MM.1S (cell line): ENCODE measurements around the gene PHF21B.

ENCODE experiments used
- DNase-seq: peaks from one replicate; pipeline ENCODE4 v3.0.0-alpha.2; 2015
- H2AFZ ChIP-seq: fragments of 300-600 bp; sonication (generic); 2 replicates; pipeline ENCODE4 v1.6.0; 2016; ENCODE audit warnings: antibody characterized with exemption, low read length
- H3F3A ChIP-seq: fragments of 300-600 bp; sonication (generic); 2 replicates; pipeline ENCODE4 v1.6.1; 2016; ENCODE audit warnings: mild to moderate bottlenecking, antibody characterized with exemption, low read length, moderate library complexity, mixed read lengths; ENCODE audit not compliant: insufficient read depth
- H3K27ac ChIP-seq: fragments of 300-600 bp; sonication (generic); 2 replicates; pipeline ENCODE4 v1.5.1; 2016; ENCODE audit warnings: mild to moderate bottlenecking, low read length
- H3K27me3 ChIP-seq: fragments of 300-600 bp; sonication (generic); replicated peaks from 2 replicates; pipeline ENCODE4 v1.6.0; 2016; ENCODE audit warnings: low read length; ENCODE audit not compliant: insufficient read depth
- H3K36me3 ChIP-seq: fragments of 300-600 bp; sonication (generic); replicated peaks from 2 replicates; pipeline ENCODE4 v1.6.1; 2016; ENCODE audit warnings: mild to moderate bottlenecking, low read length, mixed read lengths; ENCODE audit not compliant: insufficient read depth
- H3K4me1 ChIP-seq: fragments of 300-600 bp; sonication (generic); 2 replicates; pipeline ENCODE4 v1.6.1; 2016; ENCODE audit warnings: low read length, mixed read lengths
- H3K4me2 ChIP-seq: fragments of 300-600 bp; sonication (generic); 2 replicates; pipeline ENCODE4 v1.6.0; 2016; ENCODE audit warnings: low read depth, low read length
- H3K4me3 ChIP-seq: fragments of 300-600 bp; sonication (generic); 2 replicates; pipeline ENCODE4 v1.5.1; 2016; ENCODE audit warnings: low read length, mixed read lengths
- H3K79me2 ChIP-seq: fragments of 300-600 bp; sonication (generic); 2 replicates; pipeline ENCODE4 v1.6.1; 2016; ENCODE audit warnings: mixed run types, low read length, mixed read lengths
- H3K9ac ChIP-seq: fragments of 300-600 bp; sonication (generic); 2 replicates; pipeline ENCODE4 v1.6.1; 2016; ENCODE audit warnings: low read length, mixed read lengths
- H3K9me2 ChIP-seq: fragments of 300-600 bp; sonication (generic); replicated peaks from 2 replicates; pipeline ENCODE4 v1.6.1; 2016; ENCODE audit warnings: mild to moderate bottlenecking, low read length, mixed read lengths; ENCODE audit not compliant: insufficient read depth
- H3K9me3 ChIP-seq: fragments of 300-600 bp; sonication (generic); replicated peaks from 2 replicates; pipeline ENCODE4 v1.6.1; 2016; ENCODE audit warnings: mild to moderate bottlenecking, low read length, mixed read lengths; ENCODE audit not compliant: insufficient read depth
- H4K20me1 ChIP-seq: fragments of 300-600 bp; sonication (generic); 2 replicates; pipeline ENCODE4 v1.6.1; 2016; ENCODE audit warnings: mild to moderate bottlenecking, low read length, moderate library complexity, mixed read lengths; ENCODE audit not compliant: insufficient read depth
- EZH2 ChIP-seq: fragments of 300-600 bp; sonication (generic); optimal IDR thresholded peaks from 2 replicates; pipeline ENCODE3; 2017; ENCODE audit warnings: low read depth, mild to moderate bottlenecking, antibody characterized with exemption, low read length, mixed read lengths
- EZH2phosphoT487 ChIP-seq: fragments of 300-600 bp; sonication (generic); IDR thresholded peaks from 2 replicates; pipeline ENCODE4 v1.6.1; 2018; ENCODE audit warnings: antibody characterized with exemption, low read length
- TF ChIP-seq, protein P1 (sequence below): fragments of 300-600 bp; sonication (generic); IDR thresholded peaks from 2 replicates; pipeline ENCODE4 v1.5.1; 2016; ENCODE audit warnings: antibody characterized with exemption, low read length, mixed read lengths

PHF21B gene

DNA sequence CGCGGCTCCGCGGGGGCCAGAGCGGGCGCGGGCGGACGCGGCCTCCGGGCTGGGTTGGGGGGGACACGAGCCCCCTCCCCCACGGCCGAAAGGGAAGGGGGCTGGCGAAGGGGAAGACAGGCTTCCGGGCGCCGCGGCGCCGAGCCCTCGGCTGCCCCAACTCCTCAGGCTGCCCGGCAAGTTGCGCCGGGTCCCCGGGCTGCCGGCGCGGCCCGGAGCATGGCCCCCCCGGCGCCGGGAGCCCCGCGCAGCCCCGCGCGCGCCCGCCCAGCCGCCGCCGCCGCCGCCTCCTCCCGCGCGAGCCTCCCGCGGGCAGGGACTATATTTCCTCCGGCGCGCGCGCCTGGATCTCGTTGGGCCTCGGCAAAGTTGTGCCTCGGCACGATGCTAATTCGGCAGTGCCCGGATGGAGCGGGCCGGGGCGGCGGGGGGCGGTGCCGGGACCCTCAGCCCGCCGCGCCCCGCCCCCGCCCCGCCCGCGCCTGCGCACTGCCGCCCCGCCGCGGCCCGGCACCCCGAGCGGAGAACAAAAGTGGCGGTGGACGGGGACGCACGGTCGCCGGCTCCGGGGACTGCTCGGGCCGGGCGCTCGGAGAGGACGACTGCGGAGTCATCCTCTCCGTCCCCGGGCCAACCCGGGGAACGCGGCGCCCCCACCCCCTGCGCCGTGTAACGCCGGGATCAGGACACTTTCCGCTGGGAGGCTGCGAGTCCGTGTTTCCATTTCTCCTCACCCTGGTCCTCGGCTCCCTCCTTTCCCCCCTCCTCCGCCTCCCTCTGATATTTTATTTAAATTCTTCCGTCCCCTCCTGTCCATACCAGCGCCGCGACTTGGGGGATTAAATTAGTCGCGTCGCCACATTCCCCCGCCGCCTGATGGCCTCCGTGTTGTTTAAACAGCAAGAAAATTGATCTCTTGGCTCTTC lies at the start of gene PHF21B:
Gene PHF21B, minus strand, starts transcription at position 400 of the 926 bp plus-strand sequence. CDS start 456 bp downstream, outside the sequence.
- H3K4me3 ChIP-seq: no peak within 1 kb of the TSS
- TF ChIP-seq EZH2: no peak
- TF ChIP-seq, protein P1, sequence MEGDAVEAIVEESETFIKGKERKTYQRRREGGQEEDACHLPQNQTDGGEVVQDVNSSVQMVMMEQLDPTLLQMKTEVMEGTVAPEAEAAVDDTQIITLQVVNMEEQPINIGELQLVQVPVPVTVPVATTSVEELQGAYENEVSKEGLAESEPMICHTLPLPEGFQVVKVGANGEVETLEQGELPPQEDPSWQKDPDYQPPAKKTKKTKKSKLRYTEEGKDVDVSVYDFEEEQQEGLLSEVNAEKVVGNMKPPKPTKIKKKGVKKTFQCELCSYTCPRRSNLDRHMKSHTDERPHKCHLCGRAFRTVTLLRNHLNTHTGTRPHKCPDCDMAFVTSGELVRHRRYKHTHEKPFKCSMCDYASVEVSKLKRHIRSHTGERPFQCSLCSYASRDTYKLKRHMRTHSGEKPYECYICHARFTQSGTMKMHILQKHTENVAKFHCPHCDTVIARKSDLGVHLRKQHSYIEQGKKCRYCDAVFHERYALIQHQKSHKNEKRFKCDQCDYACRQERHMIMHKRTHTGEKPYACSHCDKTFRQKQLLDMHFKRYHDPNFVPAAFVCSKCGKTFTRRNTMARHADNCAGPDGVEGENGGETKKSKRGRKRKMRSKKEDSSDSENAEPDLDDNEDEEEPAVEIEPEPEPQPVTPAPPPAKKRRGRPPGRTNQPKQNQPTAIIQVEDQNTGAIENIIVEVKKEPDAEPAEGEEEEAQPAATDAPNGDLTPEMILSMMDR: no peak
- no peak for TF ChIP-seq EZH2phosphoT487
- H3K4me2 ChIP-seq: no peak within 1 kb of the TSS
- no peak within 1 kb of the TSS for H3K27ac ChIP-seq
- peaks cover 79% of the 10 kb centered on the region for H3K27me3 ChIP-seq
- no peak within 1 kb of the TSS for H3K9ac ChIP-seq
- H3K9me2 ChIP-seq: no peaks in the 10 kb centered on the region
- H3K4me1 ChIP-seq: no peaks in the 10 kb centered on the region
- no peak within 1 kb of the TSS for H2AFZ ChIP-seq
- H3K36me3 ChIP-seq: no peaks in the 10 kb centered on the region
- H3F3A ChIP-seq: no peaks in the 10 kb centered on the region
- H3K9me3 ChIP-seq: no peaks in the 10 kb centered on the region
- DNase-seq: no peak
- H3K79me2 ChIP-seq: no peaks in the 10 kb centered on the region
- no peaks in the 10 kb centered on the region for H4K20me1 ChIP-seq

DNA sequence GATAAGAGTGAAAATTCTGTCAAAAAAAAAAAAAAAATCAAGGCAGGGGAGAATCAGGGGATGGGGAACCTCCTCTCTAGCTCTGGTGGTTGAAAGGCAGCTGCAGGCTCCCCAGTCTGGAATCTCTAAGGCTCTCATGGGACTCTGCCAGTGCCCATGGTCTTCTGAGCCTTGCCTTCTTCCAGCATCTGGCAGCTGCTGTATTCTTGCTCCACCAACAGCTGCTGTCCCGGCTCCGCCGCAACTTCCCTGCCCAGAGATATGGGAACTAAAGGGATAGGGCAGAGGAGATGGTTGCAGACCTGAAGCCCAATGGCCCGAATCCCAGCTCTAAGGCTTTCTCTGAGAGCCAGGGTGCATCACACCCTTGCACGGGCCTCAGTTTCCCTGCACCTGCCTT lies 49.5 kb upstream of the PHF21B start:
- Histone ChIP-seq H3K27ac (no peak overlapping the region), H2AFZ (no peak overlapping the region), H3K4me2 (no peak overlapping the region), H3K9me3 (no peaks in the 10 kb centered on the region), H3K9me2 (no peaks in the 10 kb centered on the region), H3K9ac (no peak overlapping the region), H3K27me3 (peaks cover 91% of the 10 kb centered on the region), H3F3A (no peaks in the 10 kb centered on the region), H3K36me3 (no peaks in the 10 kb centered on the region), H3K79me2 (no peaks in the 10 kb centered on the region), H4K20me1 (no peaks in the 10 kb centered on the region), H3K4me3 (no peak overlapping the region), H3K4me1 (no peaks in the 10 kb centered on the region)
- TF ChIP-seq, protein P1: no peak
- TF ChIP-seq EZH2 (no peak), EZH2phosphoT487 (no peak)
- DNase-seq: no peak

DNA sequence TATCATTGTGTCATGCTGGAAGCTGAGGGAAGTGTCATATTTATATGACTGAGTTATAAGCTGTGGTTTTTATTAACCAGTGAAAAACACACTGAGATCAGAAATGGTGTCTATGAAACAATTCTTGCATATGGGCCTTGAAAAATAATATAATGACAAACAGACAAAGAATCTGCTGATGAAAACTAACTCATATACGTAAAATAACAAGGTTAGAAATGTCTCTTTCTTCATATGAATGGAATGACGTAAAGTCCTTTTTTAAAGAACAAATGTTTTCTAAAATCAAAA lies 48.8 kb upstream of the PHF21B start:
- Histone ChIP-seq H3K4me1 (no peaks in the 10 kb centered on the region), H3K9ac (no peak overlapping the region), H3K4me2 (no peak overlapping the region), H3K9me3 (no peaks in the 10 kb centered on the region), H3K4me3 (no peak overlapping the region), H3K27me3 (peaks cover 91% of the 10 kb centered on the region), H3F3A (no peaks in the 10 kb centered on the region), H3K27ac (no peak overlapping the region), H2AFZ (no peak overlapping the region), H3K36me3 (no peaks in the 10 kb centered on the region), H4K20me1 (no peaks in the 10 kb centered on the region), H3K9me2 (no peaks in the 10 kb centered on the region), H3K79me2 (no peaks in the 10 kb centered on the region)
- TF ChIP-seq, protein P1: no peak
- no peak for TF ChIP-seq EZH2
- TF ChIP-seq EZH2phosphoT487: no peak
- DNase-seq: no peak
